HUDEP-2 (cell line): ENCODE results near the gene FILIP1.

Source experiments
- DNase-seq, 76 experiments: peaks; one replicate each; lab custom pipeline; 2025; ENCODE audit not compliant: unreplicated experiment in 76 of 76; lab: John Stamatoyannopoulos, UW

FILIP1 gene

GRCh38 chr6:75278474-75279077 is 215.0 kb downstream of the FILIP1 start:
- DNase-seq: peak in 3 of 76 experiments; percentile 9 to 24 (median 23)

- DNase-seq: no peak
Measured at GRCh38 chr6:75275067-75275466, 218.5 kb downstream of the FILIP1 start.

- no peak for DNase-seq
Measured at GRCh38 chr6:75273009-75273408, 220.6 kb downstream of the FILIP1 start.

- no peak for DNase-seq
Measured at GRCh38 chr6:75272145-75272840, 221.3 kb downstream of the FILIP1 start.

GRCh38 chr6:75268988-75269354 is 224.6 kb downstream of the FILIP1 start:
- DNase-seq: no peak

DNA sequence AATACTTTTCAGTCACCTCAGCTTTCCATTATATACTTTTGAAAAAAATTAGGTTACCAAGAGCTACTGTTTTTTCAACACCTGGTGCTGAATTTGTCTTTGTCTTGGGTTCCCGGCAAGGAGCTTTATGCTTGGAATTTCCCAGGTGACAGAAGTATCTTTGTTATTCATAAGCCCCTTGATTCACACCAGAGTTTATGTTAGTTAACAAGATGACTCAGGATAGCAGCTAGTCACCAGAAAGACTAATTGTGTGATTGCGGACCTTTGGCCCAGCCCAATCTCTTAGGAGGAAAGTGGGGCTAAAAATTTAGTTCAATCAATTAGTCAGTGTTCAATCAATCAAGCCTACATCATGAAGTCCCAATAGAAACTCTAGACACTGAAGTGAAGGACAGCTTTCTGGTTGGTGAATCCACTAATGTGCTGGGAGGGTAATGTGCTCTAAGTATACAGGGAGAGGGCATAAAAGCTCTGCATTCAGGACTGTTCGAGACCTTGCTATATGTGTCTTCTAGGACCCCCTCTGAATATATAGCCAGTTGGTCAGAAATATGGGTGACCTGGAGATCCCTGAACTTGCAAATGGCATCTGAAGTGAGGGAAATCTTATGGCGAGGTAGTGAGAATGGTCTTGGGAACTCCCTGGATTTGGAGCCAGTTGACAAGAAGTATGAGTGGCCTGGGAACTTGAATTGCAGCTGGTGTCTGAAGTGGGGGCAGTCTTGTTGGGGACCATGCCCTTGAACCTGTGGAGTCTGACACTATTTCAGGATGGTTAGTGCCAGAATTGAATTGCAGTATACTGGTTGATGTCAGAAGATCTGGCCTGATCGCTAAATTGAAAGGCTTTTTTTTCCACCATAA is 225.2 kb downstream of the FILIP1 start:
- no peak for DNase-seq

DNA sequence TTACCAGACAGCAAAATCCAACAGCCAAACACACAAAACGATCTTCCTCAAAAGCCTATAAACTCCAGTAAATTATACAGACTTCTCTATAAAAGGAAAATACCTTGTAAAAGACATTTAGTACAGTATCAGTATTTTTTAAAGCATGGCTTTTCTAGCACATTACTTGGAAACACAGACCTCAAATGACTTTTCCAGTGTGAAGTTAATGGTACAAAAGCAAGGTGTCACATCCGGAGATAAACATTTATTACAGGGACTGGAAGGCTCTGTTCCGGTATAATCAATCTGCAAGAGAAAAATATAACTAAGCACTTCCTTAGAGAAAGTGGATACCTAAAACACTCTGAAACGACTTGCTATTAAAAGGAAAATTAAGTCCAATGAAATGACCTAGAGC is 226.1 kb downstream of the FILIP1 start:
- DNase-seq: no peak

- DNase-seq: peak in 12 of 76 experiments; percentile 10 to 49 (median 25)
Measured at GRCh38 chr6:75266716-75267291, 226.8 kb downstream of the FILIP1 start.

DNA sequence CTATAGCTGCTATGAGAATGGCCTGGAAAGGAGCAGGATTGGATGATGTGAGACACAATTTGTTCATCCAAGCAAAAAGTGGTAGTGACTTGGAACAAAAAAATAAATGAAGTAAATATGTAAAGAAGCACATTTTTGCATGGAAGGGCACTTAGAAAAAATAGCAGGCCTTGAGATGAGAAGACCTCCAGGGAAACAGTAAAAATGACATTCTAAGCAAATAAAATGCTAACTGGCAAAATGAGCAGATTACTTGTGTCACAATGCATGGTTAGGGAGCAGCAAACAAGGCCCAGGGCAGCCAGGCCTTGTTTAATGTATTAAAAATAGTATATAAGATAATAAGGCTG is 230.2 kb downstream of the FILIP1 start:
- no peak for DNase-seq

GRCh38 chr6:75262716-75263400 is 230.7 kb downstream of the FILIP1 start:
- no peak for DNase-seq

- DNase-seq: no peak
Measured at GRCh38 chr6:75261299-75261698, 232.3 kb downstream of the FILIP1 start.

GRCh38 chr6:75257343-75258087 is 236.1 kb downstream of the FILIP1 start:
- no peak for DNase-seq

DNA sequence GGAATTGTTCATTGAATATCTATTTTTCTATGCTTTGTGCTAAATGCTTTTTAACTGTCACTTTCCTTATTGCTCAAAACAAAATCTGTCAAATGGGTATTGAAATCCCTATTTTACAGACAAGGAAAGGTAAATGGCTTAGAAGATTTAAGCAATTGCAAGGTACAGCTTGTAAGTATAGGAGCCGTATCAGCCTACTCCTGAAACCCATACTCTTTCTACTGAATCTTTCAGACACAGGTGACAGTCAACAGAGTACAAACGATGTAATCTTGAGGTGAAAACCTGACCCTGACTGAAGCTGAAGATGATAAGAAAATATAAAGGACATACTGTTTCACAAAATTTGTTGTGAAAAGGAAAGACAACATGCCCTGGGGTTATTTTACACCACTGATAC is 243.0 kb downstream of the FILIP1 start:
- DNase-seq: no peak

DNA sequence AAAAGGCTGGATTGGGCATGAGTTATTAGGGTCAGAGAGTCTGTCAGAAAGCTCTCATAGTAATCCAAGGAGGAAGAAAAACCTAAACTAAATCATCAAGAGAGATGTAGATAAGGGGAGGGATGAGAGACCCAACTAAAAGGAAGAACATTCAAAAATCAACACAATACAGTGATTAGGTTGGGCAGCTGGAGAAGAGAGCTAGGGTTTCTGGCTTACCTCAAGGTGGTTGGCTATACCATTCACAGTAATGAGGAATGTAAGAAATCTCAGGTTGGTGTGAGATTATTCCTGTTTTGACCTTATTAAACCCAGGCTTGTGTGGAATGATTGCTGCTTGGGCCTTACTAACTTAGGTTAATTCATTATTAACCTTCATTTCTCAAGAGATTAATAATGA is 243.8 kb downstream of the FILIP1 start:
- DNase-seq: no peak

DNA sequence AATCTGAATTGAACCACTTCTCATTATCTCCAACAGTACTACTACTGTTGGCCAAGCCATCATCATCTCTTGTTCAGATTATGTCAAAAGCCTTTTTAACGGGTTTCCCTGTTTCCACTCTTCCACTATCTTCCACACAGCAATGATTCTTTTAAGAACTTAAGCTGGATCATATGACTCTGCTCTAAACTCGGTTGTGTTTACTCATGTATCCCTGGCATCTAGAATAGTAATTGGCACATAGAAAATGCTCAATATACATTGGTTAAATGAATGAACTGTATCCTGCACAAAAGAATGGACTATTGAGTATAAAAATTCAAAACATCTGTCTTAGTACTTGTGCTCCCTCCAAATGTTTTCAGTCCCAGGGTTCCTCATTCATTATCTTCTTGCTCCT is 247.2 kb downstream of the FILIP1 start:
- DNase-seq: no peak

GRCh38 chr6:75244063-75244584 is 249.5 kb downstream of the FILIP1 start:
- peak in 12 of 76 experiments; percentile 22 to 63 (median 42) for DNase-seq

- DNase-seq: peak; percentile 46 to 97 (median 89)
Measured at GRCh38 chr6:75243333-75244062, 250.1 kb downstream of the FILIP1 start, which contains the start of gene COX7A2. Gene COX7A2, minus strand, starts transcription at chr6:75243801. Its CDS starts 67 bp downstream, at chr6:75243734.
